ENCODE results near the gene NME4. TPM values are rescaled to one million over a fixed set of nuclear protein-coding genes. Genes with fewer than 3 reads are reported as not detected.

Gene NME4
- total and polyA plus RNA-seq, 2 donors from 2014 or later: 56.6 to 100 TPM

GRCh38 chr16:427250-427649 lies 30.3 kb downstream of the NME4 start:
- Histone ChIP-seq H3K9ac (ENCODE audit: low read length in 3 of 3) (peak overlapping the region in 2 of 3 donors; percentile 16 to 67), H3K27me3 (ENCODE audit: control insufficient read depth, insufficient read depth, low read length) (no peaks in the 10 kb centered on the region), H3K27ac (ENCODE audit: low read depth in 2 of 2, low read length in 2 of 2) (no peak overlapping the region), H3K4me1 (ENCODE audit: control insufficient read depth in 2 of 3, insufficient read depth in 2 of 3, low read depth in 1 of 3, low read length in 3 of 3) (peaks cover 0 to 20% (median 15%) of the 10 kb centered on the region in 3 donors), H3K4me3 (ENCODE audit: low read length in 3 of 3) (peak overlapping the region; percentile 58 to 76 (median 59)), H3K9me3 (ENCODE audit: control insufficient read depth in 2 of 3, insufficient read depth in 1 of 3, low read length in 3 of 3) (no peaks in the 10 kb centered on the region), H3K36me3 (ENCODE audit: control insufficient read depth in 2 of 3, insufficient read depth in 3 of 3, low read length in 3 of 3) (no peaks in the 10 kb centered on the region)
- intact Hi-C loops (cut with DNase I): no loop called here
- DNase-seq (no peak), FAIRE-seq (no peak)
- no peak for TF ChIP-seq CTCF (IDR thresholded peaks at IDR 0.05; ENCODE audit: borderline replicate concordance, extremely low read depth, insufficient read depth)

- peaks cover 0 to 8% (median 7%) of the 10 kb centered on the region in 3 donors for H3K4me1 ChIP-seq (ENCODE audit: control insufficient read depth in 2 of 3, insufficient read depth in 2 of 3, low read depth in 1 of 3, low read length in 3 of 3)
- no peak for TF ChIP-seq CTCF (IDR thresholded peaks at IDR 0.05; ENCODE audit: borderline replicate concordance, extremely low read depth, insufficient read depth)
- H3K9ac ChIP-seq (ENCODE audit: low read length in 3 of 3): no peak overlapping the region
- no peak overlapping the region for H3K4me3 ChIP-seq (ENCODE audit: low read length in 3 of 3)
- DNase-seq (no peak), FAIRE-seq (no peak)
- intact Hi-C loops (cut with DNase I): no loop called here
- H3K36me3 ChIP-seq (ENCODE audit: control insufficient read depth in 2 of 3, insufficient read depth in 3 of 3, low read length in 3 of 3): no peaks in the 10 kb centered on the region
- H3K27me3 ChIP-seq (ENCODE audit: control insufficient read depth, insufficient read depth, low read length): no peaks in the 10 kb centered on the region
- H3K9me3 ChIP-seq (ENCODE audit: control insufficient read depth in 2 of 3, insufficient read depth in 1 of 3, low read length in 3 of 3): no peaks in the 10 kb centered on the region
- no peak overlapping the region for H3K27ac ChIP-seq (ENCODE audit: low read depth in 2 of 2, low read length in 2 of 2)
These were observed 33.9 kb downstream of the NME4 start for GRCh38 chr16:430904-431303.

DNA sequence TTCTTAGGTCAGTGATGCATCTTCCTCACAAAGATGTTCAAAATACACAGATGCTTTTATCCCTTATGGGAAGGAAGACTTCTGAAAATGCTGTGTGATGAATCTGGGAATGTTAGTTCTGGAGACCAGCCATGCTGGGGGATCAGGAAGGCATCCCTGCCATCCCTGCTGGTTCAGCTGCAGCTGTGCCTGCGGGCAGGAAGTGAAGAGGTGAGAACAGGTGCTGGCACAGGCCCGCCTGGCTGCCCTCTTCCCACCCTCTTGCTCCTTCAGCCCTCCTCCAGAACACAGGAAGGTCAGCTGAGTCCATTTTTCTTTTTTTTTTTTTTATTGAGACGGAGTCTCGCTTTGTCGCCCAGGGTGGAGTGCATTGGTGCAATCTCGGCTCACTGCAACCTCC lies 43.6 kb downstream of the NME4 start:
- Histone ChIP-seq H3K36me3 (ENCODE audit: control insufficient read depth in 2 of 3, insufficient read depth in 3 of 3, low read length in 3 of 3) (no peaks in the 10 kb centered on the region), H3K9me3 (ENCODE audit: control insufficient read depth in 2 of 3, insufficient read depth in 1 of 3, low read length in 3 of 3) (no peaks in the 10 kb centered on the region), H3K4me1 (ENCODE audit: control insufficient read depth in 2 of 3, insufficient read depth in 2 of 3, low read depth in 1 of 3, low read length in 3 of 3) (peaks cover 0 to 2% (median 0%) of the 10 kb centered on the region in 3 donors), H3K4me3 (ENCODE audit: low read length in 3 of 3) (no peak overlapping the region), H3K27ac (ENCODE audit: low read depth in 2 of 2, low read length in 2 of 2) (no peak overlapping the region), H3K27me3 (ENCODE audit: control insufficient read depth, insufficient read depth, low read length) (no peaks in the 10 kb centered on the region), H3K9ac (ENCODE audit: low read length in 3 of 3) (no peak overlapping the region)
- intact Hi-C loops (cut with DNase I): no loop called here
- TF ChIP-seq CTCF (IDR thresholded peaks at IDR 0.05; ENCODE audit: borderline replicate concordance, extremely low read depth, insufficient read depth): no peak
- no peak for FAIRE-seq
- no peak for DNase-seq

- H3K36me3 ChIP-seq (ENCODE audit: control insufficient read depth in 2 of 3, insufficient read depth in 3 of 3, low read length in 3 of 3): no peaks in the 10 kb centered on the region
- no peak for FAIRE-seq
- H3K9me3 ChIP-seq (ENCODE audit: control insufficient read depth in 2 of 3, insufficient read depth in 1 of 3, low read length in 3 of 3): no peaks in the 10 kb centered on the region
- H3K9ac ChIP-seq (ENCODE audit: low read length in 3 of 3): no peak overlapping the region
- H3K27ac ChIP-seq (ENCODE audit: low read depth in 2 of 2, low read length in 2 of 2): no peak overlapping the region
- no peak for TF ChIP-seq CTCF (IDR thresholded peaks at IDR 0.05; ENCODE audit: borderline replicate concordance, extremely low read depth, insufficient read depth)
- H3K4me1 ChIP-seq (ENCODE audit: control insufficient read depth in 2 of 3, insufficient read depth in 2 of 3, low read depth in 1 of 3, low read length in 3 of 3): peaks cover 0 to 2% (median 0%) of the 10 kb centered on the region in 3 donors
- no peak for DNase-seq
- H3K4me3 ChIP-seq (ENCODE audit: low read length in 3 of 3): no peak overlapping the region
- H3K27me3 ChIP-seq (ENCODE audit: control insufficient read depth, insufficient read depth, low read length): no peaks in the 10 kb centered on the region
- intact Hi-C loops (cut with DNase I): no loop called here
These were observed 44.4 kb downstream of the NME4 start for GRCh38 chr16:441447-441846.

Data from kidney (tissue), 14 donors.